Right lobe of liver (tissue), 6 donors: Measurements from ENCODE around the gene METTL6. TPM values are rescaled to one million over a fixed set of nuclear protein-coding genes. Genes with fewer than 3 reads are reported as not detected.
"Not testable (repeated sequence)": the region's sequence is repeated elsewhere in the genome, so short reads cannot be mapped to it uniquely, and the experiment has no call there.

ENCODE experiments used
- ATAC-seq, 4 donors: fragments of 200-7000 bp; cut with Tn5 transposase; one replicate each; pipeline ENCODE4 v1.9.1; 2020; ENCODE audit warnings: mild to moderate bottlenecking in 4 of 4, moderate library complexity in 4 of 4
- DNase-seq, 3 donors: peaks; one replicate each; pipeline ENCODE4 v3.0.0-alpha.2; 2020
- H3K27ac ChIP-seq, 3 donors: fragments of 200-600 bp; one replicate each; pipeline ENCODE4 v1.8.0; 2022
- H3K27me3 ChIP-seq, 2 donors: fragments of 200-600 bp; one replicate each; pipeline ENCODE4 v1.8.0; 2022
- H3K36me3 ChIP-seq, 4 donors: fragments of 200-600 bp; sonication (generic) in 1 of 4; one replicate each; pipeline versions ENCODE4 v1.5.1 to v1.8.0; 2017 to 2022; ENCODE audit warnings: control low read depth in 1 of 4
- H3K4me1 ChIP-seq, 4 donors: fragments of 200-600 bp; sonication (generic) in 1 of 4; one replicate each; pipeline versions ENCODE4 v1.5.1 to v1.8.0; 2017 to 2022; ENCODE audit warnings: control low read depth in 1 of 4
- H3K4me3 ChIP-seq, 3 donors: fragments of 200-600 bp; one replicate each; pipeline ENCODE4 v1.8.0; 2022
- H3K9me3 ChIP-seq, 4 donors: fragments of 200-600 bp; sonication (generic) in 1 of 4; one replicate each; pipeline versions ENCODE4 v1.5.1 to v1.8.0; 2017 to 2022; ENCODE audit warnings: control low read depth in 1 of 4
- POLR2A ChIP-seq: fragments of 450-650 bp; IDR thresholded peaks from one replicate; pipeline ENCODE4 v1.6.1; 2017; ENCODE audit warnings: antibody characterized with exemption, mild to moderate bottlenecking
- WGBS: methylation state at CpG from one replicate; pipeline ENCODE4 v1.1.6; 2018; ENCODE audit warnings: low coverage, low lambda C conversion rate; ENCODE audit not compliant: insufficient coverage; ENCODE audit errors: missing lambda C conversion rate; 5-methylcytosine and 5-hydroxymethylcytosine counted together
- intact Hi-C, 2 donors: fragments of 100-400 bp; cut with DNase I; formaldehyde crosslinking; loops; one replicate each; pipeline versions ENCODE4 v1.11.2 to v1.14.1; 2022
- total RNA-seq, 6 experiments: library from RNA; depleted of rRNA in 2 of 6; stranded (reverse); fragments of >200 nt in 2 of 6; fragmentation: NEBNext Ultra II Directional in 3 of 6; extraction: Animal tissue kit (Norgen Biotek cat#: 25700) in 3 of 6; gene quantifications; one replicate each; pipeline versions ENCODE4 v1.1.0 to v1.2.4, GENCODE V29; 2016 to 2023
- TF ChIP-seq, protein P1 (sequence below), 4 donors: fragments of 200-600 bp in 3 of 4; fragments of 450-650 bp in 1 of 4; IDR thresholded peaks; one replicate each; pipeline versions ENCODE4 v1.5.1 to v1.8.0; 2016 to 2022; ENCODE audit warnings: antibody characterized with exemption in 4 of 4, mild to moderate bottlenecking in 2 of 4
- donor health status: DM: no; HTN: yes; CAD: no.
- donor health status: DM: no; HTN: no; CAD: no.
- donor health status: DM: no; HTN: no; CAD: no.
- donor health status: DM: no; HTN: yes; CAD: no.
- donor health status: DM: no; HTN: yes; CAD: no.

METTL6 gene
- total RNA-seq, 6 experiments from 2014 or later = 5.3 to 7.5 (median 6.2) TPM

DNA sequence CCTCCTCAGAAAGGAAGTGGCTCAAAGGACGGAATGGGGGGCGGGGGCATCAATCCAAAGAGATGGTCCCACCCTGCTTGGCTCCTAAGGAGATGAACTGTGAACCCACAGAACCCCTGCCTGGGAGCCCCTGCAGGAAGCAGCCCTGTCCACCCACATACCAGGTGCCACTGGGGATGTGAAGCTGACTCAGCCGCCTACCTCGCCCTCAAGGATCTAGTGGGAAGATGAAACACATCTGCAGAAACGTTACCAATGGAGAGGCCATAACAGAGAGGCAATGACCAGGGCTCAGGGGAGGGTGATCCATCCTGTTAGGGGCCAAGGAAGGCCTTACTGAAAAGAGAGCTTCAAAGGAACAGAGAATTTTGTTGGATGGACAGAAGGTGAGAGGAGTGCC lies 35.1 kb upstream of the METTL6 start:
- no peaks in the 10 kb centered on the region for H3K9me3 ChIP-seq
- no peaks in the 10 kb centered on the region for H3K27me3 ChIP-seq
- H3K27ac ChIP-seq = no peak overlapping the region
- intact Hi-C loops = no loop called here
- ATAC-seq (no peak), DNase-seq (no peak)
- H3K4me3 ChIP-seq = no peak overlapping the region
- no peaks in the 10 kb centered on the region for H3K36me3 ChIP-seq
- TF ChIP-seq, protein P1, sequence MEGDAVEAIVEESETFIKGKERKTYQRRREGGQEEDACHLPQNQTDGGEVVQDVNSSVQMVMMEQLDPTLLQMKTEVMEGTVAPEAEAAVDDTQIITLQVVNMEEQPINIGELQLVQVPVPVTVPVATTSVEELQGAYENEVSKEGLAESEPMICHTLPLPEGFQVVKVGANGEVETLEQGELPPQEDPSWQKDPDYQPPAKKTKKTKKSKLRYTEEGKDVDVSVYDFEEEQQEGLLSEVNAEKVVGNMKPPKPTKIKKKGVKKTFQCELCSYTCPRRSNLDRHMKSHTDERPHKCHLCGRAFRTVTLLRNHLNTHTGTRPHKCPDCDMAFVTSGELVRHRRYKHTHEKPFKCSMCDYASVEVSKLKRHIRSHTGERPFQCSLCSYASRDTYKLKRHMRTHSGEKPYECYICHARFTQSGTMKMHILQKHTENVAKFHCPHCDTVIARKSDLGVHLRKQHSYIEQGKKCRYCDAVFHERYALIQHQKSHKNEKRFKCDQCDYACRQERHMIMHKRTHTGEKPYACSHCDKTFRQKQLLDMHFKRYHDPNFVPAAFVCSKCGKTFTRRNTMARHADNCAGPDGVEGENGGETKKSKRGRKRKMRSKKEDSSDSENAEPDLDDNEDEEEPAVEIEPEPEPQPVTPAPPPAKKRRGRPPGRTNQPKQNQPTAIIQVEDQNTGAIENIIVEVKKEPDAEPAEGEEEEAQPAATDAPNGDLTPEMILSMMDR (IDR thresholded peaks at IDR 0.05) = no peak
- no peak for TF ChIP-seq POLR2A
- H3K4me1 ChIP-seq = no peaks in the 10 kb centered on the region
- WGBS = 74% methylated on average over 3 of the region's 5 CpGs

DNA sequence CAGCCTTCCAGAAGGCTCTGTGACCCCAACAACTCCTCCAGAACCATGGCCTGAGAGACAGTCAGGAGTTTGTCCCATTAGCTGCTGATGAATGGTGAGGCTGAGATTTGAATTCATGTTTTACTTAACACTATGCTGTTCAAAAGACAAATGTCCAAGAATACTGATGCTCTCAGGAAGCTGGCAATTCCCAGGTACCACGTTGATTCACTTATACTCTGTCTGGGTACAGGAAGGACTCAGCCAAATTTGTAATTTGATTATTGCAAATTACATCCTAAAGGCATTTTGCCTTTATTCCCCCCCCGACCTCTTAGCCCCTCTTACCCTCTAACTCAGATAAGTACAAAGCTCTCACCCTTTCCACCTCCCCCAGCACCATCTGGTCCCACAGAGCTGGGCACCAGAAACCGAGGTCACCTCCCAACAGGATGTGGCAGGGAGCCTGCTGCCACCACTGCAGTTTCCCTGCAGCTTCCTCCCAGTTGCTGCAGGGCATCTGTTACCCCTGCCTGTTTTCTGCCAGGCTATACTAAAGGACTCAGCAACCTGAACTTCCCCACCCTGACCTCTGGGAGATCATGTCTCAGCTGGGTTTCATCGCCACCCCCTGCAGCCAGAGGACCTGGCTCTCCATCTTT lies 33.7 kb upstream of the METTL6 start:
- H3K36me3 ChIP-seq = no peaks in the 10 kb centered on the region
- H3K9me3 ChIP-seq = no peaks in the 10 kb centered on the region
- 31% methylated on average over 3 of the region's 4 CpGs for WGBS
- peak in 1 of 4 donors; percentile 15 for ATAC-seq
- intact Hi-C loops = no loop called here
- no peaks in the 10 kb centered on the region for H3K27me3 ChIP-seq
- TF ChIP-seq POLR2A = no peak
- TF ChIP-seq, protein P1 (IDR thresholded peaks at IDR 0.05) = no peak
- H3K4me1 ChIP-seq = no peaks in the 10 kb centered on the region
- no peak overlapping the region for H3K4me3 ChIP-seq
- DNase-seq = no peak
- no peak overlapping the region for H3K27ac ChIP-seq

DNA sequence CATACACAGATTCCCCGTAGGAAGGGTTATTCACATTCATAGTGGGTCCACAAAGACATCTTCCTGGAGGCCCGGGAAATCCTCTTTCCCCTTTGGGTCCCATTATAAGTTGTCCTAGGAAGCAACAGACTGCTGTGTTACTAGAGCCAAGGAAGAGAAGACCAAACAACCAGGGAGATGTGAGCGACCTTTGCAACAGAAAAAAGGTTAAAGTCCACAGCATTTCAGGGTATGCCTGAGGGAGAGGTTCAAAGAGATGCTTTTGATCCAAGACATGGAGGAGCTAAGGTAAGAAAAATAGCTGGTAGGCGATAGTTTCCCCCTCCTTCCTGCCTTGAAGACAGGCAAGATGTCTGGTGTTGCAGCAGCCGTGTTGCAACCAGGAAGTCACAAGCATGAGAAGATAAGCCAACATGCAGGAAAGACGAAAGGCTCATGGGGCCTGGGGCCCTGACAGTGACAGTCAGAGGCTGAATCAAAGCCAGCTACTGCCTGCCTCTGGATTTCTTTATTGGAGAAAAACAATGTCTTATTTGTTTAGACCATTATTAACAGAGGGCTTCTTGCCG lies 31.0 kb upstream of the METTL6 start:
- WGBS = 72% methylated on average over 7 of the region's 7 CpGs
- H3K4me1 ChIP-seq = no peaks in the 10 kb centered on the region
- no peaks in the 10 kb centered on the region for H3K36me3 ChIP-seq
- DNase-seq = no peak
- peak in 2 of 4 donors; percentile 20 to 25 for ATAC-seq
- no peak for TF ChIP-seq POLR2A
- TF ChIP-seq, protein P1 (IDR thresholded peaks at IDR 0.05) = no peak
- intact Hi-C loops = no loop called here
- no peak overlapping the region for H3K27ac ChIP-seq
- no peaks in the 10 kb centered on the region for H3K9me3 ChIP-seq
- no peaks in the 10 kb centered on the region for H3K27me3 ChIP-seq
- no peak overlapping the region for H3K4me3 ChIP-seq

DNA sequence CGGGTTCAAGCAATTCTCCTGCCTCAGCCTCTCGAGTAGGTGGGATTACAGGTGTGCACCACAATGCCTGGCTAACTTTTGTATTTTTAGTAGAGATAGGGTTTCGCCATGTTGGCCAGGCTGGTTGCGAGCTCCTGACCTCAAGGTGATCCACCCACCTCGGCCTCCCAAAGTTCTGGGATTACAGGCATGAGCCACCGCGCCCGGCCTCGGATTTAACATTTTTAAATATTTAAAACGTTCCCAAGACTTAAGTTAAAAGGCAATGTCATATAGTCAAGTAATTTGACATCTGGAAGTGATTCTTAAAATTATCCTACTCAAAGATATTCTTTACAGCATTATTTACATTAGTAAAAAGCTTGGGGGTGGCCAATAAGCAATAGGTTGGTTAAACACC lies 29.6 kb upstream of the METTL6 start:
- DNase-seq = not testable (repeated sequence)
- 81% methylated on average over 6 of the region's 10 CpGs for WGBS

DNA sequence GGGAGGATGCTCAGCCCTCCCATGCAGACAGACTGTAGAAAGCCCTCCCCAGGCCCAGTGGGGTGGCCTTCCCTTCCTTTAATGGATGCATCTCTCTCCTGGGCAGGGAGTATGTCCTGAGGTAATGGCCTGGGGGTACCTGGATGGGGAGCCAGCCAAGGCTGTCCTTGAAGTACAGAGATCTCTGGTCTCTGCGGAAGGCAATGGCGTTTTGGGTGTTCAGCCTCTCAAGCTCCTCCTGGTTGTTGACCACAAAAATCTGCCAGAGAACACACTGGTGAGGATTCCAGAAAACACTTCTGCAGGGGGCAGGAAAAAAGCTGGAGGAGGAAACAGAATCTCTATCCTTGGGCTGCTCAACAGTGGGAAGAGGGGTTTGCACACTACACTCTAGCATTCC lies 29.0 kb upstream of the METTL6 start:
- no peak for TF ChIP-seq POLR2A
- TF ChIP-seq, protein P1 (IDR thresholded peaks at IDR 0.05) = no peak
- Histone ChIP-seq H3K27me3 (no peaks in the 10 kb centered on the region), H3K27ac (no peak overlapping the region), H3K9me3 (no peaks in the 10 kb centered on the region), H3K36me3 (no peaks in the 10 kb centered on the region), H3K4me3 (no peak overlapping the region), H3K4me1 (no peaks in the 10 kb centered on the region)
- intact Hi-C loops = no loop called here
- 87% methylated on average over 2 of the region's 2 CpGs for WGBS
- ATAC-seq = no peak
- no peak for DNase-seq

More for the DNA sequence above, 29.6 kb upstream of the METTL6 start:
- H3K4me3 ChIP-seq, ATAC-seq, H3K9me3 ChIP-seq, intact Hi-C loops, H3K27ac ChIP-seq, H3K4me1 ChIP-seq, H3K36me3 ChIP-seq, H3K27me3 ChIP-seq: not testable (repeated sequence)
